ENCODE measurements around the gene SP2. TPM values are rescaled to one million over a fixed set of nuclear protein-coding genes. Genes with fewer than 3 reads are reported as not detected.
A peak's percentile ranks its signal among the peaks of the same experiment; 100 is the strongest.

SP2 gene
- total and polyA plus RNA-seq, 2 of the 13 experiments (the other 11 are each of a cell fraction or from before 2014, with no cell fraction given): 1.4 to 4.8 TPM

GRCh38 chr17:47949946-47950345 lies 53.9 kb downstream of the SP2 start:
- ChIA-PET CTCF (ENCODE audit: low intra/inter-chr PET ratio, low total read pairs) (interaction anchor here (1.5 to 3.5 kb wide), 7 partner anchors 18 to 75 kb away, joined by 4 to 54 read pairs (median 12); partner anchors contain the start of gene CDK5RAP3), POLR2A (interaction anchor here (0.9 to 15.1 kb wide), 7 partner anchors 7 to 98 kb away, joined by 3 to 267 read pairs (median 19); partner anchors contain the start of genes CDK5RAP3, NFE2L1, PNPO and PRR15L)
- FAIRE-seq (no peak), ATAC-seq (no peak), DNase-seq (ENCODE audit: low spot score) (no peak)
- Histone ChIP-seq H4K20me1 (ENCODE audit: insufficient read depth, low read length) (no peaks in the 10 kb centered on the region), H3K9me3 (ENCODE audit: low read length) (no peaks in the 10 kb centered on the region), H2AFZ (ENCODE audit: low read length) (no peak overlapping the region), H3K4me1 (ENCODE audit: insufficient read depth, low read length) (peaks cover 84% of the 10 kb centered on the region), H3K36me3 (replicated peaks in 1 of 2; ENCODE audit: control insufficient read depth in 1 of 2, insufficient read depth in 2 of 2, low read length in 2 of 2) (peaks cover 2 to 26% of the 10 kb centered on the region in 2 experiments), H3K4me3 (replicated peaks in 1 of 3; ENCODE audit: insufficient read depth in 1 of 3, low read depth in 2 of 3, low read length in 3 of 3) (peak overlapping the region in 1 of 3 experiments; percentile 43; a peak in 1 of 6 replicates), H3K4me2 (ENCODE audit: low read depth, low read length) (peak overlapping the region; percentile 76), H3K9ac (ENCODE audit: insufficient read depth, low read depth, low read length) (peak overlapping the region; percentile 39; the same call in 1 of the 2 replicates), H3K27me3 (ENCODE audit: control insufficient read depth in 1 of 2, insufficient read depth in 2 of 2, low read length in 2 of 2) (no peaks in the 10 kb centered on the region), H3K79me2 (ENCODE audit: insufficient read depth, low read length) (no peaks in the 10 kb centered on the region), H3K27ac (ENCODE audit: extremely low read length, insufficient read depth, low read length) (peak overlapping the region; percentile 76)
- in situ Hi-C loops (cut with HindIII; ENCODE audit: extremely low pct_ligation_motif_present, low pct_unique_long_range_greater_than_20kb) (no loop called here), intact Hi-C loops (cut with micrococcal nuclease; ENCODE audit: unreplicated experiment) (loop anchor here (1.0 to 2.0 kb wide), 4 partner anchors 20 to 107 kb away; no protein-coding TSS in a partner anchor)
- BruUV-seq (replicated peaks): no TSS peak
- WGBS (ENCODE audit: low lambda C conversion rate): 91% methylated on average over 3 of the region's 3 CpGs
- TF ChIP-seq HES4 (CRISPR knock-in tag; IDR thresholded peaks at IDR 0.05; ENCODE audit: borderline replicate concordance): no peak
- 0 out of 2 replicates have a peak, but pooled peaks have one; percentile 18 for TF ChIP-seq ZMYM3 (CRISPR knock-in tag; IDR thresholded peaks at IDR 0.05)
- TF ChIP-seq ZBTB46 (CRISPR knock-in tag; IDR thresholded peaks at IDR 0.05; ENCODE audit: borderline replicate concordance): 0 out of 2 replicates have a peak, but pooled peaks have one; percentile 14
- TF ChIP-seq RARA (CRISPR knock-in tag; IDR thresholded peaks at IDR 0.05): no peak
- no peak for TF ChIP-seq NRL (CRISPR knock-in tag; IDR thresholded peaks at IDR 0.05; ENCODE audit: borderline replicate concordance)
- no peak for TF ChIP-seq RERE (CRISPR knock-in tag; IDR thresholded peaks at IDR 0.05; ENCODE audit: low read depth)
- TF ChIP-seq PRDM10 (CRISPR knock-in tag; IDR thresholded peaks at IDR 0.05; ENCODE audit: low read depth): no peak
- TF ChIP-seq TAF1 (CRISPR knock-in tag; IDR thresholded peaks at IDR 0.05): 0 out of 2 replicates have a peak, but pooled peaks have one; percentile 16
- TF ChIP-seq ZNF574 (CRISPR knock-in tag; IDR thresholded peaks at IDR 0.05): no peak

Data from HepG2 (cell line).